Right atrium auricular region (tissue), 2 donors: ENCODE measurements around the gene HAPLN3. TPM values are rescaled to one million over a fixed set of nuclear protein-coding genes. Genes with fewer than 3 reads are reported as not detected.

Experiments
- DNase-seq: peaks from one replicate; pipeline ENCODE4 v3.0.0-alpha.2; 2019; ENCODE audit warnings: low spot score
- H3K27ac ChIP-seq, 2 donors: fragments of 200-600 bp; sonication (generic); 1 replicate in 1 of 2; 2 replicates in 1 of 2; pipeline ENCODE4 v1.5.1; 2016 to 2019
- H3K27me3 ChIP-seq, 2 donors: fragments of 200-600 bp; sonication (generic); one replicate each; pipeline versions ENCODE4 v1.5.1 to v1.6.0; 2017 to 2019
- H3K36me3 ChIP-seq: fragments of 200-600 bp; sonication (generic); one replicate; pipeline ENCODE4 v1.5.1; 2016
- H3K4me1 ChIP-seq, 2 donors: fragments of 200-600 bp; sonication (generic); one replicate each; pipeline versions ENCODE4 v1.5.1 to v1.6.0; 2017 to 2019
- H3K4me3 ChIP-seq, 2 donors: fragments of 200-600 bp; sonication (generic); 1 replicate in 1 of 2; 2 replicates in 1 of 2; pipeline ENCODE4 v1.5.1; 2017 to 2019; ENCODE audit warnings: mild to moderate bottlenecking in 1 of 2, moderate library complexity in 1 of 2
- H3K9me3 ChIP-seq, 2 donors: fragments of 200-600 bp; sonication (generic); one replicate each; pipeline ENCODE4 v1.5.1; 2019
- CTCF ChIP-seq, 2 donors: fragments of 200-600 bp; sonication (generic); IDR thresholded peaks; one replicate each; pipeline ENCODE4 v1.5.1; 2019; ENCODE audit warnings: antibody characterized with exemption in 2 of 2
- total RNA-seq, 2 donors: library from RNA; depleted of rRNA; stranded (reverse); fragments of >200 nt; gene quantifications; one replicate each; pipeline ENCODE4 v1.1.0, GENCODE V29; 2016

Gene HAPLN3
- total RNA-seq, 2 donors from 2014 or later: 3.2 to 3.6 TPM

GRCh38 chr15:88847144-88847543 lies 48.2 kb downstream of the HAPLN3 start:
- no peak for TF ChIP-seq CTCF (IDR thresholded peaks at IDR 0.05)
- no peak for DNase-seq
- Histone ChIP-seq H3K4me1 (no peaks in the 10 kb centered on the region), H3K9me3 (no peaks in the 10 kb centered on the region), H3K27ac (no peak overlapping the region), H3K27me3 (no peaks in the 10 kb centered on the region), H3K36me3 (no peaks in the 10 kb centered on the region), H3K4me3 (no peak overlapping the region)

- no peak overlapping the region for H3K4me3 ChIP-seq
- no peaks in the 10 kb centered on the region for H3K27me3 ChIP-seq
- no peaks in the 10 kb centered on the region for H3K36me3 ChIP-seq
- no peak for DNase-seq
- no peak overlapping the region for H3K27ac ChIP-seq
- H3K4me1 ChIP-seq: no peaks in the 10 kb centered on the region
- H3K9me3 ChIP-seq: no peaks in the 10 kb centered on the region
- TF ChIP-seq CTCF (IDR thresholded peaks at IDR 0.05): no peak
Observed at GRCh38 chr15:88845616-88846015, 49.7 kb downstream of the HAPLN3 start.

GRCh38 chr15:88844749-88845386 lies 50.5 kb downstream of the HAPLN3 start:
- no peak for TF ChIP-seq CTCF (IDR thresholded peaks at IDR 0.05)
- DNase-seq: no peak

GRCh38 chr15:88843334-88843733 lies 52.0 kb downstream of the HAPLN3 start:
- H3K36me3 ChIP-seq: no peaks in the 10 kb centered on the region
- H3K4me3 ChIP-seq: no peak overlapping the region
- no peaks in the 10 kb centered on the region for H3K4me1 ChIP-seq
- H3K27ac ChIP-seq: no peak overlapping the region
- TF ChIP-seq CTCF (IDR thresholded peaks at IDR 0.05): no peak
- H3K27me3 ChIP-seq: no peaks in the 10 kb centered on the region
- DNase-seq: no peak
- no peaks in the 10 kb centered on the region for H3K9me3 ChIP-seq

More at GRCh38 chr15:88844749-88845386, 50.5 kb downstream of the HAPLN3 start:
- H3K4me3 ChIP-seq: no peak overlapping the region
- H3K4me1 ChIP-seq: no peaks in the 10 kb centered on the region
- H3K27ac ChIP-seq: no peak overlapping the region
- no peaks in the 10 kb centered on the region for H3K9me3 ChIP-seq
- no peaks in the 10 kb centered on the region for H3K36me3 ChIP-seq
- no peaks in the 10 kb centered on the region for H3K27me3 ChIP-seq

GRCh38 chr15:88842156-88842555 lies 53.2 kb downstream of the HAPLN3 start:
- Histone ChIP-seq H3K9me3 (no peaks in the 10 kb centered on the region), H3K36me3 (no peaks in the 10 kb centered on the region), H3K27ac (no peak overlapping the region), H3K4me1 (no peaks in the 10 kb centered on the region), H3K27me3 (no peaks in the 10 kb centered on the region), H3K4me3 (no peak overlapping the region)
- no peak for DNase-seq
- no peak for TF ChIP-seq CTCF (IDR thresholded peaks at IDR 0.05)

GRCh38 chr15:88841236-88841635 lies 54.1 kb downstream of the HAPLN3 start:
- H3K4me3 ChIP-seq: no peak overlapping the region
- no peak overlapping the region for H3K27ac ChIP-seq
- H3K27me3 ChIP-seq: no peaks in the 10 kb centered on the region
- H3K4me1 ChIP-seq: no peaks in the 10 kb centered on the region
- DNase-seq: no peak
- TF ChIP-seq CTCF (IDR thresholded peaks at IDR 0.05): no peak
- H3K9me3 ChIP-seq: no peaks in the 10 kb centered on the region
- H3K36me3 ChIP-seq: no peaks in the 10 kb centered on the region
